ENCODE measurements around the gene TSPAN13.
"Not testable (repeated sequence)": the region's sequence is repeated elsewhere in the genome, so short reads cannot be mapped to it uniquely, and the experiment has no call there.

The TSPAN13 gene

GRCh38 chr7:16741676-16742075 is 11.9 kb upstream of the TSPAN13 start:
- DNase-seq: no peak

GRCh38 chr7:16742547-16742946 is 11.0 kb upstream of the TSPAN13 start:
- DNase-seq: no peak

GRCh38 chr7:16743236-16743635 is 10.3 kb upstream of the TSPAN13 start:
- DNase-seq: no peak

- peak; percentile 19 for DNase-seq
These were observed 8.9 kb upstream of the TSPAN13 start for GRCh38 chr7:16744518-16745250.

- no peak for DNase-seq
These were observed 7.9 kb upstream of the TSPAN13 start for GRCh38 chr7:16745645-16746044.

- DNase-seq: no peak
These were observed 6.5 kb upstream of the TSPAN13 start for GRCh38 chr7:16747102-16747501.

- peak in 1 of 2 donors; percentile 29 for DNase-seq
These were observed 639 bp downstream of the TSPAN13 start for GRCh38 chr7:16753932-16754855.

GRCh38 chr7:16754856-16755317 is 1.3 kb downstream of the TSPAN13 start:
- DNase-seq: no peak

- peak; percentile 25 to 43 for DNase-seq
These were observed 1.8 kb downstream of the TSPAN13 start for GRCh38 chr7:16755397-16755796.

- no peak for DNase-seq
These were observed 4.5 kb downstream of the TSPAN13 start for GRCh38 chr7:16758036-16758435.

- DNase-seq: no peak
These were observed 5.4 kb downstream of the TSPAN13 start for GRCh38 chr7:16758631-16759611.

GRCh38 chr7:16759840-16760239 is 6.3 kb downstream of the TSPAN13 start:
- DNase-seq: no peak

GRCh38 chr7:16762177-16762576 is 8.6 kb downstream of the TSPAN13 start:
- DNase-seq: no peak

- DNase-seq: no peak
These were observed 11.4 kb downstream of the TSPAN13 start for GRCh38 chr7:16764942-16765341.

GRCh38 chr7:16765436-16765859 is 11.9 kb downstream of the TSPAN13 start:
- DNase-seq: no peak

GRCh38 chr7:16769994-16770393 is 16.4 kb downstream of the TSPAN13 start:
- not testable (repeated sequence) for DNase-seq

- DNase-seq: no peak
These were observed 17.2 kb downstream of the TSPAN13 start for GRCh38 chr7:16770657-16771329.

GRCh38 chr7:16773326-16773725 is 19.8 kb downstream of the TSPAN13 start:
- DNase-seq: no peak

GRCh38 chr7:16773884-16774283 is 20.3 kb downstream of the TSPAN13 start:
- no peak for DNase-seq

- DNase-seq: no peak
These were observed 20.7 kb downstream of the TSPAN13 start for GRCh38 chr7:16774294-16774693.

GRCh38 chr7:16774986-16775385 is 21.4 kb downstream of the TSPAN13 start:
- no peak for DNase-seq

GRCh38 chr7:16776053-16776452 is 22.5 kb downstream of the TSPAN13 start:
- DNase-seq: no peak

Measured in inflammatory macrophage (primary cell).